Measurements from ENCODE around the gene PIMREG.

- no peak for TF ChIP-seq POLR2AphosphoS5 (IDR thresholded peaks at IDR 0.05)
- no peak for TF ChIP-seq CTCF (IDR thresholded peaks at IDR 0.05; ENCODE audit: poor library complexity, severe bottlenecking)
- TF ChIP-seq SMC3 (conservative IDR thresholded peaks at IDR 0.05; ENCODE audit: poor library complexity) = no peak
- TF ChIP-seq EZH2 (IDR thresholded peaks at IDR 0.05; ENCODE audit: borderline replicate concordance, insufficient read depth, low read length, poor library complexity, severe bottlenecking) = no peak
- TF ChIP-seq MXI1 (conservative IDR thresholded peaks at IDR 0.05; ENCODE audit: poor library complexity, severe bottlenecking) = no peak
- TF ChIP-seq EP300 (conservative IDR thresholded peaks at IDR 0.05; ENCODE audit: poor library complexity, severe bottlenecking) = no peak
- TF ChIP-seq REST (IDR thresholded peaks at IDR 0.05; ENCODE audit: borderline replicate concordance) = no peak
- no peak for TF ChIP-seq RAD21 (conservative IDR thresholded peaks at IDR 0.05)
- no peak for TF ChIP-seq TAF1 (IDR thresholded peaks at IDR 0.05; ENCODE audit: low read depth)
These were observed 6.8 kb upstream of the PIMREG start for GRCh38 chr17:6437466-6437865.

Measured in neural cell (in vitro differentiated cells).